ENCODE measurements around the gene TRIM72. TPM values are rescaled to one million over a fixed set of nuclear protein-coding genes. Genes with fewer than 3 reads are reported as not detected.

The TRIM72 gene
- total RNA-seq, 1 donor from 2014 or later: 0.06 TPM

GRCh38 chr16:31260136-31260931, 46.4 kb downstream of the TRIM72 start:
- H3K27ac ChIP-seq: peak overlapping the region; percentile 36
- intact Hi-C loops (cut with DNase I): no loop called here
- peak overlapping the region; percentile 46 for H3K4me3 ChIP-seq
- TF ChIP-seq CTCF (IDR thresholded peaks at IDR 0.05): no peak
- peaks cover 10% of the 10 kb centered on the region for H3K4me1 ChIP-seq
- ATAC-seq (peak; percentile 53 to 56), DNase-seq (no peak)
- H3K27me3 ChIP-seq (ENCODE audit: low read depth): no peaks in the 10 kb centered on the region
- no peaks in the 10 kb centered on the region for H3K9me3 ChIP-seq
- H3K36me3 ChIP-seq: no peaks in the 10 kb centered on the region

GRCh38 chr16:31262084-31262483, 48.2 kb downstream of the TRIM72 start:
- no peak overlapping the region for H3K4me3 ChIP-seq
- no peak for DNase-seq
- H3K9me3 ChIP-seq: no peaks in the 10 kb centered on the region
- no peak overlapping the region for H3K27ac ChIP-seq
- TF ChIP-seq CTCF (IDR thresholded peaks at IDR 0.05): no peak
- ATAC-seq: no peak
- H3K4me1 ChIP-seq: peaks cover 10% of the 10 kb centered on the region
- H3K27me3 ChIP-seq (ENCODE audit: low read depth): no peaks in the 10 kb centered on the region
- H3K36me3 ChIP-seq: no peaks in the 10 kb centered on the region
- intact Hi-C loops (cut with DNase I): no loop called here

- Histone ChIP-seq H3K4me3 (no peak overlapping the region), H3K36me3 (no peaks in the 10 kb centered on the region), H3K4me1 (peaks cover 10% of the 10 kb centered on the region), H3K27ac (no peak overlapping the region), H3K27me3 (ENCODE audit: low read depth) (no peaks in the 10 kb centered on the region), H3K9me3 (no peaks in the 10 kb centered on the region)
- ATAC-seq: peak; percentile 63 to 65
- DNase-seq: no peak
- TF ChIP-seq CTCF (IDR thresholded peaks at IDR 0.05): no peak
- intact Hi-C loops (cut with DNase I): no loop called here
Observed at GRCh38 chr16:31265329-31266245, 51.7 kb downstream of the TRIM72 start.

GRCh38 chr16:31267332-31268032, 53.6 kb downstream of the TRIM72 start:
- ATAC-seq (no peak), DNase-seq (no peak)
- TF ChIP-seq CTCF (IDR thresholded peaks at IDR 0.05): no peak
- Histone ChIP-seq H3K27ac (no peak overlapping the region), H3K9me3 (no peaks in the 10 kb centered on the region), H3K36me3 (no peaks in the 10 kb centered on the region), H3K27me3 (ENCODE audit: low read depth) (no peaks in the 10 kb centered on the region), H3K4me1 (no peaks in the 10 kb centered on the region), H3K4me3 (no peak overlapping the region)
- intact Hi-C loops (cut with DNase I): no loop called here

- no peaks in the 10 kb centered on the region for H3K27me3 ChIP-seq (ENCODE audit: low read depth)
- H3K36me3 ChIP-seq: no peaks in the 10 kb centered on the region
- intact Hi-C loops (cut with DNase I): no loop called here
- no peaks in the 10 kb centered on the region for H3K4me1 ChIP-seq
- no peak for ATAC-seq
- H3K27ac ChIP-seq: no peak overlapping the region
- no peaks in the 10 kb centered on the region for H3K9me3 ChIP-seq
- no peak for DNase-seq
- H3K4me3 ChIP-seq: no peak overlapping the region
- no peak for TF ChIP-seq CTCF (IDR thresholded peaks at IDR 0.05)
Observed at GRCh38 chr16:31268033-31268365, 54.1 kb downstream of the TRIM72 start.

Measured in lower lobe of right lung (tissue), 2 donors.